NCI-H526 treated with DMSO at 0.1 percent for 48 hours (cell line): ENCODE results near the gene RIMS1.

Source experiments
- DNase-seq: peaks from one replicate; lab custom pipeline; 2025; lab: John Stamatoyannopoulos, UW

Gene RIMS1

GRCh38 chr6:72416744-72417465, 530.6 kb downstream of the RIMS1 start:
- DNase-seq: no peak

- DNase-seq: no peak
Observed at GRCh38 chr6:72417759-72418158, 531.4 kb downstream of the RIMS1 start.

- DNase-seq: no peak
Observed at GRCh38 chr6:72418495-72418894, 532.1 kb downstream of the RIMS1 start.

GRCh38 chr6:72419966-72420365, 533.6 kb downstream of the RIMS1 start:
- DNase-seq: no peak

DNA sequence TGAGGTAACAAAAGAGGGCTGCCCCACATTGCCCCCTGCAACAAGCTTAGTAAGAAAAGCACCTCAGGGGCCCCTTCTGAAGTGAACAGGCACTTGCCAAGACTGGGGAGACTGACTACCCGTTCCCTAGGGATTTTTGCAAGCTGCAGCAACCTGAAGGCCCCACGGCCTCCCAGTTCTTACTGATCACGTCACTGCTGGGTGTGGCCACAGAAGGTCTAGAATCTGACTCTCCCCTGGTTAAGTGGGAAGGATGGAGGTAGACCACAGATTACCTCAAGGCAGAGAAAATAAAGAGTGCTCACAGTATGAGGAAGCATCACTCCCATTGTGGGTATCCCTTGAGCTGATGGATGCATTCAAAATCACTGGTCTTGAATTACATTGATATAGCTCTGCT, 534.1 kb downstream of the RIMS1 start:
- no peak for DNase-seq

GRCh38 chr6:72421387-72421786, 535.0 kb downstream of the RIMS1 start:
- no peak for DNase-seq

- DNase-seq: no peak
Observed at GRCh38 chr6:72422171-72422570, 535.8 kb downstream of the RIMS1 start.

- no peak for DNase-seq
Observed at GRCh38 chr6:72424476-72424875, 538.1 kb downstream of the RIMS1 start.

- no peak for DNase-seq
Observed at GRCh38 chr6:72425003-72425681, 538.8 kb downstream of the RIMS1 start.

GRCh38 chr6:72440611-72441010, 554.3 kb downstream of the RIMS1 start:
- DNase-seq: no peak

DNA sequence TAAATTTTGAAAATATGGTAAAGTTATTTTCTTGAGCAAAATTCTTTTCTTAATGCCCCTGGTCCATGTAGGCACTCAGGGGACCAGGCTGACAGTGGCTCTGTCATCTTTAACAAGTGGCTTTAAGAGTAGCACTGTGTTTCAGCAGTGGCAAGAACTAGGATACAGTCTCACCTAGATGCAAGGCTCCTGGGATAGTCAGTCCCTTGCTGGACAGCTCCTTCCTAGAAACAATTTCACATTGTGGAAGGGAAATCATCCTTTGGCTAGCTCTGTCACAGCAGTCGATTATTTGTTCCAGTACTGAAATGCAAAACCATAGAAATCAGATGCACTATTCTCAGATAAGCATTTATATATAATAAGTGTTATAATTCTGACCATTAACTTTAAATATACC, 560.1 kb downstream of the RIMS1 start:
- DNase-seq: no peak
